SIG-M5 (cell line): Measurements from ENCODE around the gene SLC26A11.
"Not testable (repeated sequence)": the region's sequence is repeated elsewhere in the genome, so short reads cannot be mapped to it uniquely, and the experiment has no call there.

Source experiments
- DNase-seq: peaks from one replicate; lab custom pipeline; 2025; lab: John Stamatoyannopoulos, UW

Gene SLC26A11

DNA sequence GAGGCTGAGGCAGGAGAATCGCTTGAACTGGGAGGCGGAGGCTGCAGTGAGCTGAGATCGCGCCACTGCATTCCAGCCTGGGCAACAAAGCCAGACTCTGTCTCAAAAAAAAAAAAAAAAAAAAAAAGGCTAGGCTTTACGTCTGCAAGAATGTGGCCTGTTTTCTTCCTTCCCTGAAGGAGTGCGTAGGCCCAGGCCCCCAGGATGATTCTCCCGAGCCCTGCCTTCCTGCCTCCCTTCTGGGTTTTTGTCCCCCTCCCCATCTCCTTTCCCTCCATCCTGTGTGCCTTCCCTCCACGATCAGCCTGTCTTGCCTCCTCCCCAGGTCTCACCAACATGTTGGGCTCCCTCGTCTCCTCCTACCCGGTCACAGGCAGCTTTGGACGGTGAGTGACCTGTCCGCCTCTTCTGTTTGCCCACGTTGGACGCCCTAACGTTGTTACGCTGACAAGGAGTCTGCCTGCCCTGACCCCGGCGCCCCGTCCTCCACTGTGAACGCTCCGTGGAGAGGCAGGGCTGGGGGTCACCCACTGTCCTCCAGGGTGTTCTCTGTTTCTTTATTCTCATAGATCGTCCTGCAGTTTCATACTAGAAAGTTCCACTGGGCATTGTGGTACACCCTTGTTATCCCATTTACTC lies 24.8 kb downstream of the SLC26A11 start:
- no peak for DNase-seq

DNA sequence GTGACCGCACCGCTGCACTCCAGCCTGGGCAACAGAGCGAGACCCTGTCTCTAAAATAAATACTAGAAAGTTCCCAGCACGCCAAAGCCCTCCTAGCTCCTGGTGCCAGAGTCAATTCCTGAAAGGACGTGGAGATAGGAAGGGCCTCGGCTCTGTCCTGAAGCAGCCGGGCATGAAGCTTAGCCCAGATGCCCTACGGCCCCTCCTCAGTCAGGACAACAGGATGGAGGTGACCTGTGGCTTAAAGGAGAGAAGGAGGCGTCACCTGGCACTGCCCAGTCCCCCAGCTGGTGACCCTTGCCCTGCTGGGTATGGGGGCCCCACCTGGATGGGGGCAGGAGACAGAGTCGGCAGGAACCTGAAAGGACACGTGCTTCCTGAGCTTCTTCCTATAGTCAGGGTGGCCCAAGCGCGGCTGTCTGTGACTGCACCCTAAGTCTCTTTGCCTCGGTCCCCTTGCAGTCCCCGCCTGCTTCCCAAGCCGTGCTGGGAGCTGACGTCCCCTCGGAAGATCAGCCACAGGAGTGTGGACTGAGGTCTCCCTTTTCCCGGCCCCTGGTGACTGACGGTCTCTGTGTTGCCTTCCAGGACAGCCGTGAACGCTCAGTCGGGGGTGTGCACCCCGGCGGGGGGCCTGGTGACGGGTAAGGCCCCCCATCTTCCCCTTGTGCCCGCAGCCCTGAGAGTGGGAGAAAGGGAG lies 25.5 kb downstream of the SLC26A11 start:
- no peak for DNase-seq

DNA sequence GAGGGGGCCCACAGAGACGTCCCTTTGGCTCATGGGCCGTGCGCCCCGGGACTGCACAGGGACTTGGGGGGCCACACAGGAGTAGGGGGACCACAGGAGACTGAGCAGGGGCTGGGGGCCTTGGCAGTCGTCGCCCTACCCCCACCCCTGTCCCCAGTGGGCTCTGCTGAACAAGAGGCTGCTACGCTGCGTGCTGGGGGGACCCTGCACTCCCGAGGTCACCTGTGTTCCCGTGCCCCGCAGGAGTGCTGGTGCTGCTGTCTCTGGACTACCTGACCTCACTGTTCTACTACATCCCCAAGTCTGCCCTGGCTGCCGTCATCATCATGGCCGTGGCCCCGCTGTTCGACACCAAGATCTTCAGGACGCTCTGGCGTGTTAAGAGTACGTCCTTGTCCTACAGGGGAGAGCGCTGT lies 26.0 kb downstream of the SLC26A11 start:
- no peak for DNase-seq

DNA sequence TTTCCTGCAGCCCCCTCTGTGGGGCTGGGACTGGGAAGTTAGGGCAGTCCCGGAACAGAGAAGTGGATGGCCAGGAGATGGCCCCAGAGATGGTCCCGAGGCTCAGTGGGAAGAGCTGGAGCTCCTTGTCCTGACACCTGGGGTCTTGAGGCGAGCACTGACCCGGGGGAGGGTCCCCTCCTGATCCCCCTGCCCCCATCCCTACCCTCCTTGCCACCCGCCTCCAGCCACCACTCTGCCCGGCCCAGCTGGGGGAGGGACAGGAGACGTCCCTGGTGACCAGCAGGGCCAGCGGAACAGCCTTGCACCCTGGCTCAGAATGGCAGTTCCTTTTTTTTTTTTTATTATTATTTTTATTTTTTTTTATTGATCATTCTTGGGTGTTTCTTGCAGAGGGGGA lies 26.5 kb downstream of the SLC26A11 start:
- DNase-seq: no peak

DNA sequence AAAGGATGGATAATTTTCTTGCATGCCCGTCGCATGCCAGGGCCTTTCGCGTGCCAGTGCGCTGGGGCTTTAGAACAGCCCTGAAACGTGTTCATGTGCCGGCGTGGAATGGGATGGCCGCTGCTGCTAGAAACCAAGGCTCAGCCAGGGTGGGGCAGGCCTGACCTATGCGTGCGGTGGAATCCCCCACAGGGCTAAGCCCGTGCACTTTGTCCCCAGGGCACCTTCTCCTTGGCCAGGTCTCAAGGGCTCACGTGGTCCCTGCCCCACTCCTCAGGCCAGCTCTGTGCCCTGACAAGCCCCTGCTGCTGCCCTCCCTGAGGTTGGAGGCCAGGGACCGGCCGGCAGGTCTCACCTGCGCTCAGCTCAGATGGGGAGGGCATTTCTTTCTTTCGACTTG lies 27.3 kb downstream of the SLC26A11 start:
- no peak for DNase-seq

DNA sequence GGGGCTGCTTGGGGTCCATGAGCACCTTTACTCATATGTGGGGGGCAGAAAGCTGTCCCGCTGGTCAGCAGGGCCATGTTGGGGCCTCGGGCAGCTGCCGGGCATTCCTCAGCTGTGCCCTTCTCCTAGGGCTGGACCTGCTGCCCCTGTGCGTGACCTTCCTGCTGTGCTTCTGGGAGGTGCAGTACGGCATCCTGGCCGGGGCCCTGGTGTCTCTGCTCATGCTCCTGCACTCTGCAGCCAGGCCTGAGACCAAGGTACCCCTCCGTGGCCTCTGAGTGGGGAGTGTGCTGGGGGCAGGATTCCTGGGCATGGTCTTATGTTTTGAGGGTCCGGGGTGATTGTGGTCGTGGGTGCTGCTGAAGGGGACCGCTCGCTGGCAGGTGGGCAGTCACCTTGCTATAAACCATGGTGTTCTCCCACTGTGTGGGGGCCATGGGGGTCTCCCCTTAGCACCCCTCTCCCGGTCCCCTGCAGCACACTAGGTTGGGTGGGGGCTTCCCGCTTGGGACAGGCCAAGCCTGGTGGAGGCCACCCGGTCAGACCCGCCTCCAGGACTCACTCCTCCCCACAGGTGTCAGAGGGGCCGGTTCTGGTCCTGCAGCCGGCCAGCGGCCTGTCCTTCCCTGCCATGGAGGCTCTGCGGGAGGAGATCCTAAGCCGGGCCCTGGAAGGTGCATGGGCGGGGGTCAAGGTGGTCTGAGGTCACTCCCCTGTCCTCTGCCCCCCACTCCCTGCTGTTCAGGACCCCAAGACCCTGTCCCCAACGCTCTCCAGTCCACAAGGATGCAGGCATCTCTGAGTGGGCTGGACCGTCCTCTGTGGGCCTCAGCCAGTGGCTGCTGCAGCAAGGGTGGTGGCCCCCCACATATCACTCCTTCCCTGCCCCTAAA lies 28.0 kb downstream of the SLC26A11 start:
- DNase-seq: no peak

DNA sequence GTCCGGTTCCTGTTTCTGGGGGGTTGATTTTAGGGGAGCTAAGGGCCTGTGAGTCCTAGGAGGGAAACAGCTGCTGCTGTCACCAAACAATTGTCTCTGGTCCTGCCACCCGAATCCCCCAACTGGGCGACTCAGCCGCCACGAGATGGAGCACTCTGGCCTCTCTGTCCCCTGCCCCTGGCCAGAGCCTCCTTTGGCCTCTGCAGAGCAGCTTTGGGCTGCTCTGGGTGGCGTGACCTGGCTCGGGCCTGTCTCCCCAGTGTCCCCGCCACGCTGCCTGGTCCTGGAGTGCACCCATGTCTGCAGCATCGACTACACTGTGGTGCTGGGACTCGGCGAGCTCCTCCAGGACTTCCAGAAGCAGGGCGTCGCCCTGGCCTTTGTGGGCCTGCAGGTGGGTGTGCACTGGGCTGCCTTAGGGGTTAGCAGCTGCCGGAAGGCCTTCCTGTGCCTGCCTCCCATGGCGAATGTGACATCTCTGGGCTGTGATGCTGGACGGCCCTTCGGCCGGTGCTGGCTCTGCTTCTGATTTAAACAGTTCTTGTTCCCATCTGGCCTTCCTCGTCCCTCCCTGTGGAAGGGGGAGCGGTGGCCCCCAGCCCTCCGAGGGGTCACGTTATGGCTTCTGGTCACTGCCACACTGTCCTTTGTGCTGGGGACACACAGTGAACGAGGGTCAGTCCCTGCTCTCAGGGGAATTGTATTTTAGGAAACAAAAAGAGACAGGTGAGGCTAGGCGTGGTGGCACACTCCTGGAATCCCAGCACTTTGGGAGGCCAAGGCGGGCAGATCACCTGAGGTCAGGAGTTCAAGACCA lies 28.9 kb downstream of the SLC26A11 start:
- no peak for DNase-seq

DNA sequence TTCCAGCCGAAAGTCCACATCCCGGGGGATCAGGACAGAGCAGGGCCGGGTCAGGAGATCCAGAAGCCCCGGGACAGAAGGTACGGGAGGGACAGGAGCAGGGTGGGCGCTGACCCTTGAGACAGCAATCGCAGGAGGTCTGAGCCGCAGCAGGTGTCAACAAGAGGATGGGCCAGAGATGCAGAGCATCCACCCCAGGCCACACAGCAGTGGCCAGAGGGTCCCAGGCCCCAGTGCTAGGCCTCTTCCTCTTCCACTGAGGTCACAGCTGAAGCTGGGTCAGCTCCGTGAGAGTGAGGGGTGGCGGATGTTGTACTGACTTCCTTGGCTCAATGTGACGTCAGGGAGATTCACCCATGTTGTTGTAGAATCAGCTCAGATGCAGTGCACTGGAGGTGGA lies 31.7 kb downstream of the SLC26A11 start:
- DNase-seq: no peak

DNA sequence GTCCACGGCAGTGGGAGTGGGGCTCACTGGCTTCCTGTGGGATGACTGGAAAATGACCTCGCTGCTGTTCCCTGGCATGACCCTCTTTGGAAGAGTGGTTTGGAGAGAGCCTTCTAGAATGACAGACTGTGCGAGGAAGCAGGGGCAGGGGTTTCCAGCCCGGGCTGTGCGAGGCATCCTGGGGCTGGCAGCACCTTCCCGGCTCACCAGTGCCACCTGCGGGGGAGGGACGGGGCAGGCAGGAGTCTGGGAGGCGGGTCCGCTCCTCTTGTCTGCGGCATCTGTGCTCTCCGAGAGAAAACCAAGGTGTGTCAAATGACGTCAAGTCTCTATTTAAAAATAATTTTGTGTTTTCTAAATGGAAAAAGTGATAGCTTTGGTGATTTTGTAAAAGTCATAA lies 32.6 kb downstream of the SLC26A11 start:
- DNase-seq: no peak

DNA sequence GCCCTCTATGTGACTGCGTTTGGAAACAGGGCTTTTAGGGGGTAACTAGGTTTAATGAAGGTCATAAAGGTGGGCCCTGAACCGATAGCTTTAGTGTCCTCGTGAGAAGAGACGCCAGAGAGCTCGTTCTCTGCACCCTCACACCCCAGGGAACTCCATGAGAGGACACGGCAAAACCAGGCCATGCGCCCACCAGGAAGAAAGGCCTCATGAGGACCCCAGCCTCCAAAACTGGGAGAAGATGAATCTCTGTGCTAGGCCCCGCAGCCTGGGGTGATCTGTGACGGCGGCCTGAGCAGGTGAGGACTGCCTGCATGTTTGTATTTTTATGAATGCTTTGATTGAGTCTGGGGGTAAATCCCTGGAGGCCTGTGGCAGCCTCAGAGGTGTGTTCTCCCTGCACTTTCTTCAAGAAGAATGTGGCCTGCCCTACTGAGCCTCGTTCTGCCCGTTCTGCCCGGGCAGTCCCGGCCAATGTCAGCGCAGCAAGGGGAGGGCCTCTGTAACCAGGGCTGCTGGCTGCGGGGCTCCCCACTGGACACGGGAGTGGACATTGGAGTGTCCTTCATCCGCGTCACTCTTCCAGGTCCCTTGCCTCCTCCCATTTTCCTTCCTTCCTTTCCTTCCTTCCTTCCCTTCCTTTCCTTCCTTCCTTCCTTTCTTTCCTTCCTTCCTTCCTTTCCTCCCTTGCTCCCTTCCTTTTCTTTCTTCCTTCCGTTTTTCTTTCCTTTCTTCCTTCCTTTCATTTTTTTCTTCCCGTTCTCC lies 33.6 kb downstream of the SLC26A11 start:
- no peak for DNase-seq

DNA sequence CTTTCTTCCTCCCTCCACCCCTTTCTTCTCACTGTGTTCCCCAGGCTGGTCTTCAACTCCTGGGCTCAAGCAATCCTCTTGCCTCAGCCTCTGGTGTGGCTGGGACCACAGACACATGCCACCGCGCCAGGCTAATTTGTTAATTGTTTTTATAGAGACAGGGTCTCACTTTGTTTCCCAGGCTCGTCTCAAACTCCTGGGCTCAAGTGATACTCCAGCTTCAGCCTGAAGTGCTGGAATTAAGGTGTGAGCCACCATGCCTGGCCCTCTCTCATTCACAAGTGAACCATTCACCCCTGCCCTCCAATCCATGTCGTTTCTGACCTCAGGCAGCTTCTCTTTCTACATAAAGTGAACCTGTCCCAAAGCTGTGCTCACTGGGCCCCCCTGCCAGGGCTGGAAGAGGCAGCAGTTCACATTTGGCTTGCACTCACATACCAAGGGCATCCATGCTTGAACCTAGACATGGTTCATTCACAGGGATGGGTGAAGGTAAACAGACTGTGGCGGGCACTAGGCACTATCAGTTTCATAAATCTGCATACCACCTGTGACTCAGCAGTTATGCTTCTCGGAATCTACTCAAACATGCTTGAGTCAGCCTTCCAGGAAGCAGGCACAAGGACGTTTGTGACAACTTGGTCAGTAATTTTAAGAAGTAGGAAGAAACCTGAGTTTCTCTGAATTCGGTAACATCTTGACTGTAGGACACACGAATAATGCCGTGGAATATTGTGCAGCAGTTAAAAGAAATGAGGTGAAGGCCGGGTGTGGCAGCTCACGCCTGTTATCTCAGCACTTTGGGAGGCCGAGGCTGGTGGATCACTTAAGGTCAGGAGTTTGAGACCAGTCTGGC lies 34.4 kb downstream of the SLC26A11 start:
- peak; percentile 25 for DNase-seq

DNA sequence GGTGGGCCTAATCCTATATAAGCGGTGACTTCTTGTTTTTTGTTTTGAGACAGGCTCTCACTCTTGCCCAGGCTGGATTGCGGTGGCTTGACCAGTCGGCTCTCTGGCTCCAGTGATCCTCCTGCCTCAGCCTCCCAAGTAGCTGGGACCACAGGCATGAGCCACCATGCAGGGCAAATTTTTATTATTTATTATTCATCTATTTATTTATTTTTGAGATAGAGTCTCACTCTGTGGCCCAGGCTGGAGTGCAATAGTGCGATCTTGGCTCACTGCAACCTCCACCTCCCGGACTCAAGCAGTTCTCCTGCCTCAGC lies 35.8 kb downstream of the SLC26A11 start:
- no peak for DNase-seq

DNA sequence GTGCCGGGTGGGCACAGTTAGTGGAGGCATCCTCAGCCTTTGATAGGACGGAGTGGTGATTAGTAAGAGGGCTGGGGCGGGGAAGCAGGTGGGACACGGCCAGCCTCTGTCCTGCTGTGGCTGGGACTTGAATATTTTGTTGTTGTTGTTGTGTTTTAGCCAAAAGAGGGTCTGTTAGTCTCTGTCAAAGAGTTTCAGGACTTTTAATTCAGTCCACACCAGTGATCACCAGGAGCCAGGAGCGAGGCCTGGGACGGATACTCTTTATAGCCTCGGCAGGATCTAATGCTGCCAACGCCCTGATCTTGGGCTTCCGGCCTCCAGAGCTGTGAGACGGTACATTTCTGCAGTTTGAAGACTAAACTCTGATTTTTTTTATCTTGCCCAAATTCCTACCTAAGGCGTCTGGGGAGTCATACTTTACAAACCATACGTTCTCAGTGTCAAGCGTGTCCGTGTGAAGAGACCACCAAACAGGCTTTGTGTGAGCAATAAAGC lies 37.5 kb downstream of the SLC26A11 start:
- no peak for DNase-seq

DNA sequence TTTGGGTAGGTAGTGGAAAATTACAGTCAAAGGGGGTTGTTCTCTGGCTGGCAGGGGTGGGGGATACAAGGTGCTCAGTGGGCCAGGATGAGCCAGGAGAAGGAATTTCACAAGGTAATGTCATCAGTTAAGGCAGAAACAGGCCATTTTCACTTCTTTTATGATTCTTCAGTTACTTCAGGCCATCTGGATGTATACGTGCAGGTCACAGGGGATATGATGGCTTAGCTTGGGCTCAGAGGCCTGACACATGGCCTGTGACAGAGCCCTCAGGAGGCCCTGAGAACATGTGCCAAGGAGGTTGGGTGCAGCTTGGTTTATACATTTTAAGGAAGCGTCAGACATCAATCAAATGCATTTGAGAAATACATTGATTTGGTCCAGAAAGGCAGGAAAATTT lies 38.1 kb downstream of the SLC26A11 start:
- DNase-seq: not testable (repeated sequence)

DNA sequence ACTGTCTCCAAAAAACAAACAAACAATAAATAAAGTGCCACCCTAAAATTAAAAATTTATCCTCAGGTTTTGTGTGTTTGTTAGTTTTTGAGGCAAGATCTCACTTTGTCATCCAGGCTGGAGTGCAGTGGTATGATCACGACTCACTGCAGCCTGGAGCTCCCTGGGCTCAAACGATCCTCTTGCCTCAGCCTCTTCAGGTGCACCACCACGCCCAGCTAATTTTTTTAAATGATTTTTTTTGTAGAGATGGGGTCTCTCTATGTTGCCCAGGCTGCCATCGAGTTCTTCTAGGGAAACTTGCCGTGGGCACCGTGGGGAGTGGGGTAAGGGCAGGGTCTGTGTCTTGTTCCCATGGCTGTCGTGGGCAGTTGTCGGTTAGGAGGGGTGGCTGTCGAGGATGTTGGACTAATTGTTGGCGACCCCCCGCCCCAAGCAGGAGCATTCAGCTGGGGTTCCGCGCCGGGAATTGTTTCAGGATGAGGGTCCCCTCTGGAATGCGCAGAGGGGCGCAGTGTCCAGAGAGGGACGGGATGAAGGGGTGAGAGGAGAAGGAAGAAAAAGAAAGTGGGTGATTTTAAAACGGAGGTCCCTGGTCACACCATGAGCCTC lies 39.3 kb downstream of the SLC26A11 start:
- DNase-seq: no peak

DNA sequence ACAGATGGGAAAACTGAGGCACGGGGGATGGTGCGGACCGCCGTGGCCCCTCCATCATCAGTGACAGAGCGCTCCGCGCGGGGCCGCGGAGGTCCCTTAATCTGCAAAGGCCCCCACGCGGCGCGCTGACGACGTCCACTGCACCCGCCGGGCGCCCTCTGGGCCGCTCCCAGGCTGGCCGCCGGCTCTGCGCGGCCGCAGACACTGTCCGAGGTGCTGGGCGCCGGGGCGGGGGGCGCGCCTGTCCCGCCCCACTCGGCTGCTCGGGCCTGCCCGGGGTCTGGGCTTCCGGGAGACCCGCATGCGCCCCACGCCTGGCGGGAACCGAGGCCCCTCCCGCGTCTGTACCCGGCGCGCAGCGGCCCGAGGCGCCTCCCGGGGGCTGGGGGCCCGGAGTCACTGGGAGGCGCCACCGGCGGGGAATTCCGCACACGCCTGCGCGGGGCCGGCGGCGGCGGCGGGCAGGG lies 39.9 kb downstream of the SLC26A11 start:
- no peak for DNase-seq

DNA sequence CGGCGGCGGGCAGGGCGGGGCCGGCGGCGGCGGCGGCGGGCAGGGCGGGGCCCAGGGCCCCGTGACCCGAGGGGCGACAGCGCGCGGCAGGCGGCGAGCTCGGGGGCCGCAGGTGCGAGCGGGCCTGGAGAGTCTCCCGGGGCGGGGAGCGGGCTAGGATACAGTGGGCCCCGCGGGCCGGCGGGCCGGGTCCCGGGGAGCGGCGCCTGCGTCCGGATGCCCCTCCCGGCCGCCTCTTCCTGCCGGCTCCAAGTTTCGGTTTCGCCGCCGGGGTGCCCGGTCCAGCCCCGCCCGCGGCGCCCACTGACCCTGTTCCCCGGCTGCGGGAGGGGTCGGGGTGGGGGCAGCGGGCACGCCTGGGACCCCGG lies 40.5 kb downstream of the SLC26A11 start, which contains the start of gene RNF213:
Gene RNF213, plus strand, starts transcription at position 62 of the 368 bp plus-strand sequence. CDS start 2,830 bp downstream, outside the sequence.
- no peak for DNase-seq

DNA sequence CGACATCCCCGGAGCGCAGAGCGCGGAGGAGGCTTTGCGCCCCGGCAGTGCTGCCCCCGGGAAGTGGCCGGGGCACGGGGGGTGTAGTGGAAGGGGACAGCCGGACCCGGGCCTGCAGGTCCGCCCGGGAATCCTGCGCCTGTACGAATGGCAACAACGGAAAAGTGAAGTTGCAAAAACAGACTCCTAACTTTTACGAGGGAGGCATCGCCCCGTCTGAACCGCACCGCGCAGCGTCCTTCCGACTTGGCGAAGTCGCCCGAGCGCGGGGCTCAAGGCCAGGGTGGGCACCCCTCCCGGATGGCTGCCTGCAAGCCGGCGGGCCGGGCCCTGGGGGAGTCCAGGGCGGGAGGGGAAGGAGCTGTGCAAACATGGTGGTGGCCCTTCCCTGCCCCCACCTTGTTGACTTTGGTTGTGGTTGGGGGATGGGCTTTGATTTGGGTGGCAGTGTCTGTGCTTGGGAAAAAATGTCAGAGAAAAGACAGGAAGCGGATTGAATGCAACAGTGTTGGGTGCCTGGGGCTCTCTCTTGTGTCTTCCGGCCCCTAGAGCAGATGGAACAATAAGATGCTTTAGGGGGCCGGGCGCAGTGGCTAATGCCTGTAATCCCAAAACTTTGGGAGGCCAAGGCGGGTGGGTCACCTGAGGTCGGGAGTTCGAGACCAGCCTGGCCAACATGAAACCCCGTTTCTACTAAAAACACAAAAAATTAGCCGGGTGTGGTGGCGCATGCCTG lies 41.1 kb downstream of the SLC26A11 start:
- DNase-seq: no peak

DNA sequence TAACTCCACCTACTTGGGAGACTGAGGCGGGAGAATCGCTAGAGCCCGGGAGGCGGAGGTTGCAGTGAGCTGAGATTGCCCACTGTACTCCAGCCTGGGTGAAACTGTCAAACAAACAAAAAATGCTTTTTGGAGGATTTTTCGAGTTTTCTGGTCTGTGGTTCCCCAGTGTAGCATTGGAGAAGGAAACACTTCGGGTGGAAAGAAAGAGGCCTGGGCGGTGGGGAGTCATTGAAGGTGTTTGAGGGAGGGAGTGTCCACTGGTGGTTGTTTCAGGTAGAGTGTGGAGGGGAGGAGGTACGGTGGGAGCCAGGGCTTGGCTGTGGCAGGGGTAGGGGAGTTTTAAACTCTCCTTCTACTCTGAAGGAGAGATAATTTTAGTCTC lies 41.7 kb downstream of the SLC26A11 start:
- DNase-seq: no peak
